ENCODE measurements around the gene ZMIZ1.

The ZMIZ1 gene

DNA sequence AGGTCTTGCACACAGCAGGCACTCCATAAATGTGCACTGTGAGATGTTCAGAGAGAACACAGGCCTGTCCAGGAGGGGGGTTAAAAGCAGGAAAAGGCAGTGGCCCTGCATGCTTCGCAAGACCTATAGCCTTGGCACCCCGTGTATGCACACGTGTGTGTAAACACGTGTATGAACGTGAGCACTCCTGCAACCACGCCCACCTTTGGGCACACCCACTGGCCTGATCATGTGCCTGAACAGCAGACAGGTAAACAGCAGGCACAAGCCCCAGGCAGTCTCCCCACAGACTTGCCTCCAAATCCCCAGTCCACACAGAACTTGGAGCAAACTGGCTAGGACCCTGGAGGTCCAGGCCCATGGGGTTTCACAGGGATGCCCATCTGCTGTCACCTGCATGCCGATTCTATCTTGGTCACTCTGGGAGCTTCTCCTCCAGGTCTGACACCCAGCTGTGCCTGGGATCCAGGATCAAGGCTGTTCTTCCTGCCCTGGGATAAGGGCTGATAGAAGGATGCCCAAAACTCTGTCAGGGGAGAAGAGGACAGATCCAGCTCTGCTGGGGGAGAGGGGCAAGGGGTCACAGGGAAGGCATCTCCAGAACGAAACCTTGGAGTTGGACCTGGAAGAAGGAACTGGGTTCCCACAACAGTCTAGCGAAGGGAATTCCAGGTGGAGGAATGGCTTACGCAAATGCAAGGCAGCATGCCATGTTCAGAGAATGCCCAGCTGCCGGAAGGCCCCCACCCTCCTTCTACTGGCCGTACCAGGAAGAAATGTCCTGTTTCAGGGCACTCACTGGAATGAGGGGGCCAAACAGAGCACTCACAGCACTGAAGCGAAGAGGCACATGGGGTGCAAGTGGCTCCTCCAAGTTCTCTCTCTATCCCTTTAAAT, 14.3 kb upstream of the ZMIZ1 start:
- H3K9ac ChIP-seq (ENCODE audit: low read depth, low read length), result no peak overlapping the region
- H3K27me3 ChIP-seq (ENCODE audit: control insufficient read depth, insufficient read depth, low read length), result peaks cover 15% of the 10 kb centered on the region
- H3K4me1 ChIP-seq (ENCODE audit: control insufficient read depth, insufficient read depth, low read length), result peaks cover 25% of the 10 kb centered on the region
- no peak overlapping the region for H3K27ac ChIP-seq (ENCODE audit: low read depth, low read length)
- H3K36me3 ChIP-seq (ENCODE audit: control insufficient read depth, insufficient read depth, low read length), result no peaks in the 10 kb centered on the region
- H3K9me3 ChIP-seq (ENCODE audit: control insufficient read depth, insufficient read depth, low read length), result no peaks in the 10 kb centered on the region
- no peak overlapping the region for H3K4me3 ChIP-seq (ENCODE audit: low read depth, low read length)

DNA sequence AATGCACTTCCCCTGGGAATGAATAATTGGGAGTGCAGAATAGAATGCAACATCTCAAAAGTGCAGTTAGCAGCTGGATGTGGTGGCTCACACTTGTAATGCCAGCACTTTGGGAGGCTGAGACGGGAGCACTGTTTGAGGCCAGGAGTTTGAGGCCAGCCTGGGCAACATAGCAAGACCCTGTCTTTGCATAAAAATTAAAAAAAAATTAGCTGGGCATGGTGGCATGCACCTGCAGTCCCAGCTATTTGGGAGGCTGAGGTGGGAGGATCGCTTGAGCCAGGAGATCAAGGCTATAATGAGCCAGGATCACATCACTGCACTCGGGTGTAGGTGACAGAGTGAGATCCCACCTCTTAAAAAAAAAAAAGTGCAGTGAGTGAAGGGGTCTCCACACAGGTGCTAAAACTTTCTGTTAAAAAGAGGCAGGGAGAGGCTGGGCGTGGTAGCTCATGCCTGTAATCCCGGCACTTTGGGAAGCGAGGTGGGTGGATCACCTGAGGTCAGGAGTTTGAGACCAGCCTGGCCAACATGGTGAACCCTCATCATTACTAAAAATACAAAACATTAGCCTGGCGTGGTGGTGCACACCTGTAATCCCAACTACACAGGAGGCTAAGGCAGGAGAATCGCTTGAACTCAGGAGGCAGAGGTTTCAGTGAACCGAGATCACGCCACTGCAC, 13.5 kb upstream of the ZMIZ1 start:
- peaks cover 15% of the 10 kb centered on the region for H3K27me3 ChIP-seq (ENCODE audit: control insufficient read depth, insufficient read depth, low read length)
- H3K4me3 ChIP-seq (ENCODE audit: low read depth, low read length), result no peak overlapping the region
- H3K9ac ChIP-seq (ENCODE audit: low read depth, low read length), result no peak overlapping the region
- H3K9me3 ChIP-seq (ENCODE audit: control insufficient read depth, insufficient read depth, low read length), result no peaks in the 10 kb centered on the region
- no peak overlapping the region for H3K27ac ChIP-seq (ENCODE audit: low read depth, low read length)
- H3K36me3 ChIP-seq (ENCODE audit: control insufficient read depth, insufficient read depth, low read length), result no peaks in the 10 kb centered on the region
- H3K4me1 ChIP-seq (ENCODE audit: control insufficient read depth, insufficient read depth, low read length), result peaks cover 25% of the 10 kb centered on the region

DNA sequence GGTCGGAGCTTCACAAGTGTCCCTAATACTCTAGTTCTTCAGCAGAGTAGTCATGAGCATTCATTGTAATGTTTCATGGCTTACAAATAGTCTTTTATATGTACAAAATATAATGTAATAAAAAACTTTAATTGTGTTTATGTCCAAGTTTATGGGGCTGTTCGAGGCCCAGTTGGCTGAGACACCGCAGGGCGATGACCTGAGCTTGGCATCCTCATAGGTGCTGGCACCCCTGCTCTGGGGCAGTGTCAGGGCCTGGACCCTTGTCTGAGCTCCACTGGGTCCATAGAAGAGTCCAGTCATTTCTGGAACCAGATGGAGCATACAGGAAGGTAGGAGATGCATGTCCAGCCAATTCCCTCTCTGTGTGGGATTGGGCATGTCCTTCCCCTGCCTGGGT, 12.9 kb upstream of the ZMIZ1 start:
- Histone ChIP-seq H3K9ac (ENCODE audit: low read depth, low read length) (no peak overlapping the region), H3K27me3 (ENCODE audit: control insufficient read depth, insufficient read depth, low read length) (peaks cover 15% of the 10 kb centered on the region), H3K36me3 (ENCODE audit: control insufficient read depth, insufficient read depth, low read length) (no peaks in the 10 kb centered on the region), H3K27ac (ENCODE audit: low read depth, low read length) (no peak overlapping the region), H3K4me3 (ENCODE audit: low read depth, low read length) (no peak overlapping the region), H3K9me3 (ENCODE audit: control insufficient read depth, insufficient read depth, low read length) (no peaks in the 10 kb centered on the region), H3K4me1 (ENCODE audit: control insufficient read depth, insufficient read depth, low read length) (peaks cover 21% of the 10 kb centered on the region)

- Histone ChIP-seq H3K9ac (ENCODE audit: low read depth, low read length) (no peak overlapping the region), H3K36me3 (ENCODE audit: control insufficient read depth, insufficient read depth, low read length) (no peaks in the 10 kb centered on the region)
Observed at GRCh38 chr10:79056361-79056735, 12.4 kb upstream of the ZMIZ1 start.

DNA sequence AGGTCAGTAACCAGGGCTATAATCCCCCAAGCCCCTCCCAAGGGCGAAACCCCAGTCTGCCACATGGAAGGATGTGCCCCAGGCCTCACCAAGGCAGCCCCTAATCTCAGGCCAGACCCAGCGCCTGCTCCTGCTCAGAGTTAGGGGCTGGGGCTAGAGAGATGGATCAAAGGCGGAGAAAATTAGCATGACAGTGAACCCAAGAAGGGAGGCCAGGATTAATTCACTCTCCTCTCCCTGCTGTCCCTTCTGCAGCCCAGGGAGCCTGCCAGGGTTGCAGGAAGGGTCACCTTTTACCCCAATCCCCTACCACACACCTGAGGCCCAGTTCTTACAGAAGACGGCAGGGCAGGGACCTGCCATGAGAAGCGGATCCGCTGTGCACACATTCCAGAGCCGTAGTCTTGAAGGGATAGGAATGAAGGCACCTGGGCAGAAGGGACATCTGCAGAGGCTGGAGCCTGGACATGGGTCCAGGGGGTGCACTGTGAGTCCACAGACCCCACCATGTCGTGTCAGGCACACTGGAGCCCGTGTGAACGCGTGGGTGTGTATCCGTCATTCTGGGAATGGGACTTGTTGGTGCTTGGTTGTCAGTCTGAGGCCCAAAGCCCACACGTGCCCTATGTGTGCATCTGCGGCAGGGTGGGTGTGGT, 11.9 kb upstream of the ZMIZ1 start:
- no peak overlapping the region for H3K27ac ChIP-seq (ENCODE audit: low read depth, low read length)
- H3K4me3 ChIP-seq (ENCODE audit: low read depth, low read length), result no peak overlapping the region
- no peaks in the 10 kb centered on the region for H3K36me3 ChIP-seq (ENCODE audit: control insufficient read depth, insufficient read depth, low read length)
- H3K4me1 ChIP-seq (ENCODE audit: control insufficient read depth, insufficient read depth, low read length), result peaks cover 15% of the 10 kb centered on the region
- H3K9ac ChIP-seq (ENCODE audit: low read depth, low read length), result no peak overlapping the region
- peaks cover 15% of the 10 kb centered on the region for H3K27me3 ChIP-seq (ENCODE audit: control insufficient read depth, insufficient read depth, low read length)
- H3K9me3 ChIP-seq (ENCODE audit: control insufficient read depth, insufficient read depth, low read length), result no peaks in the 10 kb centered on the region

More at GRCh38 chr10:79056361-79056735, 12.4 kb upstream of the ZMIZ1 start:
- peaks cover 19% of the 10 kb centered on the region for H3K4me1 ChIP-seq (ENCODE audit: control insufficient read depth, insufficient read depth, low read length)
- H3K9me3 ChIP-seq (ENCODE audit: control insufficient read depth, insufficient read depth, low read length), result no peaks in the 10 kb centered on the region
- no peak overlapping the region for H3K4me3 ChIP-seq (ENCODE audit: low read depth, low read length)
- peaks cover 15% of the 10 kb centered on the region for H3K27me3 ChIP-seq (ENCODE audit: control insufficient read depth, insufficient read depth, low read length)
- no peak overlapping the region for H3K27ac ChIP-seq (ENCODE audit: low read depth, low read length)

- Histone ChIP-seq H3K9ac (ENCODE audit: low read depth, low read length) (no peak overlapping the region), H3K27me3 (ENCODE audit: control insufficient read depth, insufficient read depth, low read length) (peaks cover 15% of the 10 kb centered on the region), H3K4me3 (ENCODE audit: low read depth, low read length) (no peak overlapping the region), H3K4me1 (ENCODE audit: control insufficient read depth, insufficient read depth, low read length) (peaks cover 12% of the 10 kb centered on the region), H3K9me3 (ENCODE audit: control insufficient read depth, insufficient read depth, low read length) (no peaks in the 10 kb centered on the region), H3K27ac (ENCODE audit: low read depth, low read length) (no peak overlapping the region), H3K36me3 (ENCODE audit: control insufficient read depth, insufficient read depth, low read length) (no peaks in the 10 kb centered on the region)
Observed at GRCh38 chr10:79057481-79058275, 11.1 kb upstream of the ZMIZ1 start.

DNA sequence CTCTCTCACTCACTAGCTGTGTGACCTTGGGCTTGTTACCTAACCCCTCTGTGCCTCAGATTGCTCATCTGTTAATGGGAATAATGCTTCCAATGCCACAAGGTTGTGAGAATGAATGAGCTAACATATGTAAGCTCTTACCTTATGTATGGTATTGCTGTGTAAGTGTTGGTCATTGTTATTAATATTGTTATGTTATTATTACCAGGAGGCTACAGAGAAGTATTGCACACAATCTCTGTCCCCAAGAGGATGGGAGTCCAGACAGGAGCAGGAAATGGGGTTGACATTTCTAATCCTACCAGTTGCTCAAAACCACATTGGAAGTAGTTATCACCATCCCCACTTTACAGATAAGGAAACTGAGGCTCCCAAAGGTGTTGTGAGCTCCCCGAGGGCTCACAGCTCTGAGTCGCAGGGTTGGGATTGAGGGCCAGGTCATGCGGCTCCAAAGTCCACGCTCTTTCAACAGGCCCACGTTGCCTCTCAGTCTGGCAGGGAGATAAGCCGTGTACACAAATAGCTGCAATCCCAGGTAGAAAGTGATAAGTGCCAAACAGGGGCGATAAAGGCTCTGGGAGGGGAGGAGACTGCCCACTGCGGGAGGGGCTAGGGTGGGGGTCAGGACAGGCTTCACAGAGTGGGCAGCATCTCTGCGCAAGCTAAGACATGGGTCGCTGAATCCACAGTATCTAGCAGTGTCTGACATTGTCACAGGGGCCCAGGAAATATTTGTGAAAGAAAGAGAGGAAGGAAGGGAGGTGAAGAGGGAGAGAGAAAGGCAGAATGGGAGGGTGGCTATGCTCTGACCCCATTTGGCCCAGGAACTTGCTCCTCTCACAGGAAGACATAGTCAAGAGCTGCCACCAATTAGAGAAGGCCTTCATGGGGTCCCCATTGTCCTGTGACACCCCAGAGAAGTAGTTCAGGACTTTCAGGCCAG, 9.6 kb upstream of the ZMIZ1 start:
- peaks cover 15% of the 10 kb centered on the region for H3K27me3 ChIP-seq (ENCODE audit: control insufficient read depth, insufficient read depth, low read length)
- H3K4me1 ChIP-seq (ENCODE audit: control insufficient read depth, insufficient read depth, low read length), result peaks cover 12% of the 10 kb centered on the region
- no peak overlapping the region for H3K27ac ChIP-seq (ENCODE audit: low read depth, low read length)
- H3K4me3 ChIP-seq (ENCODE audit: low read depth, low read length), result no peak overlapping the region
- no peaks in the 10 kb centered on the region for H3K36me3 ChIP-seq (ENCODE audit: control insufficient read depth, insufficient read depth, low read length)
- no peaks in the 10 kb centered on the region for H3K9me3 ChIP-seq (ENCODE audit: control insufficient read depth, insufficient read depth, low read length)
- no peak overlapping the region for H3K9ac ChIP-seq (ENCODE audit: low read depth, low read length)

DNA sequence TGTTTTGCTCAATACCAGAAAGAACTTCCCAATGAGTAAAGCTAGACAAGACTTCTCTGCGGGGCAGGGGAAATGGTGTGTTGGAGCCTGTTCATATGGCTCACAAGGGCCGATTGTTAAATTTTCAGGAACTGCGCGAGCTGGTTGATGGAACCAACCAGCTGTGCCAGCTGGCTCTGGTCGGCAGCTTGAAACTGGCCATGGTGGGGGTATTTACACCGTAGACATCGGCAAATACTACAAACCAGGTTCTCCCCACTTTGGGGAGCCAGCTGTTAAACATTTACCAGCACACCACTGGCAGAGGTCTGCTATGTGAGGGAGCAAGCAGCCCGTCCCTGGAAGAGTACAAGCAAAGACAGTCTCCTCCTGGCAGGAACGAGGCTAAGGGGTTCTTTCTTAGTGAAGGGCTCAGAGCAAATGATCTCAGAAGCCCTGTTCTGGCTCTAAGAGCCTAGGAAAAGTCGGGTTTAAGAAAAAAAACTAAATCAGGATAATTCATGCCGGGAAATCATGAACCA, 8.8 kb upstream of the ZMIZ1 start:
- Histone ChIP-seq H3K9ac (ENCODE audit: low read depth, low read length) (no peak overlapping the region), H3K27me3 (ENCODE audit: control insufficient read depth, insufficient read depth, low read length) (peaks cover 15% of the 10 kb centered on the region), H3K9me3 (ENCODE audit: control insufficient read depth, insufficient read depth, low read length) (no peaks in the 10 kb centered on the region), H3K4me1 (ENCODE audit: control insufficient read depth, insufficient read depth, low read length) (peaks cover 12% of the 10 kb centered on the region), H3K27ac (ENCODE audit: low read depth, low read length) (no peak overlapping the region), H3K4me3 (ENCODE audit: low read depth, low read length) (no peak overlapping the region), H3K36me3 (ENCODE audit: control insufficient read depth, insufficient read depth, low read length) (no peaks in the 10 kb centered on the region)

GRCh38 chr10:79060641-79061255, 8.0 kb upstream of the ZMIZ1 start:
- peaks cover 20% of the 10 kb centered on the region for H3K27me3 ChIP-seq (ENCODE audit: control insufficient read depth, insufficient read depth, low read length)
- no peak overlapping the region for H3K4me3 ChIP-seq (ENCODE audit: low read depth, low read length)

More at GRCh38 chr10:79060641-79061255, 8.0 kb upstream of the ZMIZ1 start:
- Histone ChIP-seq H3K9me3 (ENCODE audit: control insufficient read depth, insufficient read depth, low read length) (no peaks in the 10 kb centered on the region), H3K36me3 (ENCODE audit: control insufficient read depth, insufficient read depth, low read length) (no peaks in the 10 kb centered on the region), H3K9ac (ENCODE audit: low read depth, low read length) (no peak overlapping the region), H3K4me1 (ENCODE audit: control insufficient read depth, insufficient read depth, low read length) (peaks cover 17% of the 10 kb centered on the region), H3K27ac (ENCODE audit: low read depth, low read length) (no peak overlapping the region)

Data from HUES48 (cell line).